NCI-H1105 (cell line): Measurements from ENCODE around the gene PLIN3.
A peak's percentile ranks its signal among the peaks of the same experiment; 100 is the strongest.
"Not testable (repeated sequence)": the region's sequence is repeated elsewhere in the genome, so short reads cannot be mapped to it uniquely, and the experiment has no call there.

ENCODE experiments used
- DNase-seq: peaks from one replicate; lab custom pipeline; 2025; lab: John Stamatoyannopoulos, UW

Gene PLIN3

DNA sequence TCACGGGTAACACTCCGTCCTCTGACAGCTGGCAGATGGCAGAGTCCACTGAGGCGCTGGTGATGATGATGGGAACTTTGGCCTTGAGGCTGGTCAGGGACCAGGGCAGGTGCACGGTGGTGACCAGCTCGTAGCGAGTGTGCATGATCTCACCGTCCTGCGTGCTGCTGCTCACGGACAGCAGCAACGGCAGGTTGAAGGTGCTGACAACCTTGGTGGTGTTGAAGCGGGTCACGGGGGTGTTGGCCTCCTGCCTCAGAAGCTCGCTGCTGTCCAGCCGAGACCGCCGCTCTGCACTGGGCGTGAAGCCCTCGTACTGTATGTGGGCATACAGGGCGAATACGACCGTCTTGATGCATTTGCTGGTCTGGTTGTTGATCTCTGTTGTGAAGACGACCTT lies 23.6 kb upstream of the PLIN3 start:
- no peak for DNase-seq

DNA sequence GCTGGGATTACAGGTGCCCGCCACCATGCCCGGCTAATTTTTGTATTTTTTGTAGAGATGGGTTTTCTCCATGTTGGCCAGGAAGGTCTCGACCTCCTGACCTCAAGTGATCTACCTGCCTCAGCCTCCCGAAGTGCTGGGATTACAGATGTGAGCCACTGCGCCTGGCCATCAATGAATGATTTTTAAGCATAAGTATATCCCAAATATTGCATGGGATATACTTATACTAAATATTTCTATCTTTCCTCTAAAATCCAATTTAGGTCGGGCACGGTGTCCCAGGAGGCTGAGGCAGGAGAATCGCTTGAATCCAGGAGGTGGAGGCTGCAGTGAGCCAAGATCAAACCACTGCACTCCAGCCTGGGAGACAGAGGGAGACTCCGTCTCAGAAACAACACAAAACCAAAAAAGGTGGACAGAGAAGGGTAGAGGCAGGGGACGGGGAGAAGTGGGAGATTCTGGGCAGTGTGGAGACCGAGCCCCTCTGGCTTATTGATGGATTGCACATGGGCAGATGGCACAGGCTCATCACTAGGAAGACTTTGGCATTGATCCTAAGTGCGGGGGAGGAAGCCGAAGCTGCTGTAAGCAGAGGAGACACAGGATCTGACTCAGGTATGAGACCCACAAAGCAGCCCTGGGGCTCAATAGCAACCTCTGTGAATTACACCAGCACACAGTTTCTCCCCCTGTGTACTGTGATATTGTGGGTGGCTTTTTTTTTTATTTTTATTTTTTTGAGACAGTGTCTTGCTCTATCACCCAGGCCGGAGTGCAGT lies 21.8 kb upstream of the PLIN3 start:
- no peak for DNase-seq

DNA sequence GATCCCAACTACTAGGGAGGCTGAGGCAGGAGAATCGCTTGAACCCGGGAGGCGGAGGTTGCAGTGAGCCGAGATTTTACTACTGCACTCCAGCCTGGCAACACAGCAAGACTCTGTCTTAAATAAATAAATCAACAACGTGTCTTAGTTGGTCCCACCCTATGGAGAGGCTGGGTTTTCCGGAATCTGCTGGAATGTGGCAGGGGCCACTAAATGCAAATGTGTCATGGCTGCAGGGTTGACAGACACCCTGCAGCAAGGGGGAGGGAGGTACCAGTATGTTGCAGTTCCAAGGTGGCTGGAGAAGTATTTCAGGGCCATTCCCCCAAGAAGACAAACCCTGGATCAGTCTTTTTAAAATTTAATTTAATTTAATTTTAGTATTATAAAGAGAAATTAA lies 20.3 kb upstream of the PLIN3 start:
- DNase-seq, result not testable (repeated sequence)

DNA sequence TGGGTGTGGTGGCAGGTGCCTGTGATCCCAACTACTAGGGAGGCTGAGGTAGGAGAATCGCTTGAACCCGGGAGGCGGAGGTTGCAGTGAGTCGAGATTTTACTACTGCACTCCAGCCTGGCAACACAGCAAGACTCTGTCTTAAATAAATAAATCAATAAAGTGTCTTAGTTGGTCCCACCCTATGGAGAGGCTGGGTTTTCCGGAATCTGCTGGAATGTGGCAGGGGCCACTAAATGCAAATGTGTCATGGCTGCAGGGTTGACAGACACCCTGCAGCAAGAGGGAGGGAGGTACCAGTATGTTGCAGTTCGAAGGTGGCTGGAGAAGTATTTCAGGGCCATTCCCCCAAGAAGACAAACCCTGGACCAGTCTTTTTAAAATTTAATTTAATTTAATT lies 17.5 kb upstream of the PLIN3 start:
- DNase-seq, result not testable (repeated sequence)

DNA sequence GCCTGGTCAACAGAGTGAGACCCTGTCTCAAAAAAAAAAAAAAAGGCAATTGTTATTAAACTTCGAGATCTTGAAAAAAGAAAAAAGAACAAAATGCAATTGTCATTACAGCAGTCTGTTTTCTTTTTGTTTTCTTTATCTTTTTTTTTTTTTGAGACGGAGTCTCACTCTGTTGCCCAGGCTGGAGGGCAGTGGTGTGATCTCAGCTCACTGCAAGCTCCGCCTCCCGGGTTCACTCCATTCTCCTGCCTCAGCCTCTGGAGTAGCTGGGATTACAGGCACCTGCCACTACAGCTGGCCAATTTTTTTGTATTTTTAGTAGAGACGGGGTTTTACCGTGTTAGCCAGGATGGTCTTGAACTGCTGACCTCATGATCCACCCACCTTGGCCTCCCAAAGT lies 15.4 kb upstream of the PLIN3 start:
- not testable (repeated sequence) for DNase-seq

DNA sequence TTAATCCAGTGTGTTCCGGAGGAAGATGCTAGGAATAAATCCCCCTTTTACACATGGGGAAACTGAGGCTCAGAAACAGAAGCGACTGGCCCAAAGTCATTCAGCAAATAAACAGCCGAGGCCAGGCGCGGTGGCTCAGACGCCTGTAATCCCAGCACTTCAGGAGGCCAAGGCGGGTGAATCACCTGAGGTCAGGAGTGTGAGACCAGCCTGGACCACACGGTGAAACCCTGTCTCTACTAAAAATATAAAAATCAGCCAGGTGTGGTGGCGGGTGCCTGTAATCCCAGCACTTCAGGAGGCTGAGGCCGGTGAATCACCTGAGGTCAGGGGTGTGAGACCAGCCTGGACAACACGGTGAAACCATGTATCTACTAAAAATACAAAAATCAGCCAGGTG lies 11.6 kb upstream of the PLIN3 start:
- no peak for DNase-seq

DNA sequence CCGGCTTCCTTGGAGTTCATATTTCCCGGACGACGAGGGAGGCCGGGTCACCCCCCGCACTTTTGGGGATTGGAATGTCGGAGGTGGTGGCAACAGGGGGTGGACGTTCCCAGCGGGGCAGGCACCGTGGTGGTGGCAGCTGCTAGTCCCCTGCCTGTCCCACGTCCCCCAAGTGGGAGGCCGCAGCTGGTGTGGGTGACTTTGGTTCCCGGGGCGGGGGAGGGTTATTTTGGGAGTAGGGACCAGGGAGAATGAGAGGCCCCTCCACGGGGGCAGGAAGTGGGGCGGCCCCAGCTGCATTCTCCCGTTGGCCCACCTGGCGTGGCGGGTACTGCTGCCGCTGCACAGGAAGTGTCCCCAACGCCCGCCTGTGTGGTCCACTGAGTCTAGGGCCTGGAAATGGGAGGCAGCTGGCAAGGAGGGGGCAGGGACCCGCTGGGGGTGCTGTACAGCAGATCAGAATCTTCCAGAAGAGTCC lies 11.1 kb upstream of the PLIN3 start:
- DNase-seq, result no peak

DNA sequence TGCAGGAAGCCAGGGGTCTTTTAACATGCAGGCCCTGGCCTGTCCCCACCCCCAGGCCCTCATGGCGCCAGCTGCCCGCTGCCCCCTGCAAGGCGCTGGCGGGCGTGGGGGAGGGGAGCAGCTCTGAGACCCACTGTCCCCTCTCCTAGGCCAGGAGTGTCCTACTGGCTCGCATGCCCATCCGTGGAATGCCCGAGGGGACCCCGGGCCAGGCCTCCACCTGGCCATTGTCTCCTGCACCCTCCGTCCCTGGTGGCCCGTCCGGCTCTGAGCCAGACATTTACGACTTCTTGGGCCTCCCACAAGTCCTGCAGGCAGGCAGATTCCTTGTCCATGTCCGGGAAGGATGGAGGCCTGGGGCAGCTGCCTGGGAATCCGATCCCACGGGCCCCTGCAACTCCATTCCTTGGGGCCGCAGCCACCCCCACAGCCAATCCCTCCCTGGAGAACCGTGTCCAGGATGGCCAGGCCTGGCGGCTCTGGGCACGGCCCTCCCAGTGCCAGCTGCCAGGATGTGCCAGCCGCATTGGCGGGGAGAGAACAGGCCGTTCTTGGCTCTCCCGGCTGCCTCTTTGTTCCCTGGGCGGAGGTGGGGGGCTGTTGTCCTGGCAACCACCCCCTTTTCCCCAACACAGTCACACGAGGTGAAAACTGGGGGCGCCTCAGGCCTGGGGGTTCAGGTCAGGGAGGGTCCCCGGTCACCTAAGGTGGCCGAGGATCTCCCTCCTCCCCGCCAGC lies 10.5 kb upstream of the PLIN3 start:
- no peak for DNase-seq

DNA sequence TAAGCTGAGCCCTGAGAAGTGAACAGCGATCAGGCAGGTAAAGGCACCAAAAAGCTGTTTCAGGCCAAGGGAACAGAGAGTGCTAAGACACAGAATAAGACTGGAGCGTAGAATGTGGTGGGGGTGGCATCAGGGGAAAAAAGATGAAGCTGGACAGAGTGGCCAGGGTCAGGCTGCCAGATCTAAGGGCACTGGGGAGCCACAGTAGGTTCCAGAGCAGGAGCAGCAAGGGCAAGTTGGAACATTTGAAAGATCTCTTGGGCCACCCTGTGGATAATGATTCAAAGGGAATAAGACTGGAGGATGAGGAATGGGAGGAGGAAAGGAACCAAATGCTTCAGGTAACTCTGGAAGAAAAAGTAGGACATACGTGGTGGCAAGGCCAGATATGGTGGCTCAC lies 6.5 kb upstream of the PLIN3 start:
- no peak for DNase-seq

DNA sequence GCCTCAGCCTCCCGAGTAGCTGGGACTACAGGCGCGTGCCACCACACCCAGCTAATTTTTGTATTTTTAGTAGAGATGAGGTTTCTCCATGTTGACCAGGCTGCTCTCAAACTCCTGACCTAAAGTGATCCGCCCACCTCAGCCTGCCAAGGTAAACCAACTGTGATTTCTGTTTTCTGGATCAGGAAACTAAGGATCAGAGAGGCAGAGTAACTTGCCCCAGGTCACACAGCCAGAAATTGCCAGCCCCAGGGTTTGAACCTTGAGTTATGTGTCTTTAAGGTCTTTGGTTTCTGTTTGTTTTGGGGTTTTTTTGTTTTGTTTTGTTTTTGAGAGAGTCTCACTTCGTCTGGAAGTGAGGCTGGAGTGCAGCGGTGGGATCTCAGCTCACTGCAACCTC lies 4.2 kb upstream of the PLIN3 start:
- DNase-seq, result no peak

DNA sequence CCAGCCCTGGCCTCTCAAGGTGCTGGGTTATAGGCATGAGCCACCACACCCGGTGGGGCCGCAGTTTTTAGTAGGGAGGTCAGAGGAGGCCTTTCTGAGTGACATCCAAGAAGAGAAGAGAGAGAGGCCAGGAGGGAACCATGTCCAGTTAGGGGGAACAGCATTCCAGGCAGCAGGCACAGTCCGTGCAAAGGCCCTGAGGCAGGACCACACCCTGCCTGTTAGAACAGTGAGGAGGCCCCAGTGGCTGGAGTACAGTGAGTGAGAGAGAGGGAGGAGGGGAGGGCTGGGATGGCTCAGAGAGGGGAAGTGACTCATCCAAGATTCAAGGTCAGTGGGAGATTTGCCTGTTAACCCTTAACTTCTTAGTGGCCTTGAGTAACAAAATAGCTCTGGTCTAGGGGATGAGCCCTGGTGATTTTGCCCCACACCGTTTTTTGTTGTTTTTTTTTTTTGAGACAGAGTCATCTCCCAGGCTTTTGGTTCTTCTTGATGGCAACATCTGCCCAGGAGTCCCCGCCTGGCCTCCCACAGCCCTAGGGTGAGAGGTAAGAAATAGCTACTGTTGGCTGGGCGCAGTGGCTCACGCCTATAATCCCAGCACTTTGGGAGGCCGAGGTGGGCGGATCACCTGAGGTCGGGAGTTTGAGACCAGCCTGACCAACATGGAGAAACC lies 2.7 kb upstream of the PLIN3 start:
- no peak for DNase-seq

DNA sequence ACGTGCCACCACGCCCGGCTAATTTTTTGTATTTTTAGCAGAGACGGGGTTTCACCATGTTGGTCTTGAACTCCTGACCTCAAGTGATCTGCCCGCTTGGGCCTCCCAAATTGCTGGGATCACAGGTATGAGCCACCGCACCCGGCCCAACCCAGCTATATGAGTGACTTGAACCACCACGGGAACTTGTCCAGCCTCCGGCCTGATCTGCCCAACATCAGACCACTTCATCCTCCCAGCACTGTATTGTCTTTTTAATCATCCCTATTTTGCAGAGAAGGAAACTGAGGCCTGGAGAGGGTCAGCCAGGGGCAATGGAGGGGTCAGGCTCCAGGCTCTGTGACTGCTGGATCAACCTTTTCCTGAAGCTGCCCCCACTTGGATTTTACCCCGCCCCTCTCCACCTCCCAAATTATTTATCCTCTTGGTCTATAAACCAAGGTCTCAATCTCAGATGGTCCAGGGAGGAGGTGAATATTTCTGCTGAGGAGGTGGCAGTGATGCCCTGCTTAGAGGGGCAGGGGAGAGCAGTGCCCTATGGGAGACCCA lies 893 bp upstream of the PLIN3 start:
- DNase-seq, result no peak

DNA sequence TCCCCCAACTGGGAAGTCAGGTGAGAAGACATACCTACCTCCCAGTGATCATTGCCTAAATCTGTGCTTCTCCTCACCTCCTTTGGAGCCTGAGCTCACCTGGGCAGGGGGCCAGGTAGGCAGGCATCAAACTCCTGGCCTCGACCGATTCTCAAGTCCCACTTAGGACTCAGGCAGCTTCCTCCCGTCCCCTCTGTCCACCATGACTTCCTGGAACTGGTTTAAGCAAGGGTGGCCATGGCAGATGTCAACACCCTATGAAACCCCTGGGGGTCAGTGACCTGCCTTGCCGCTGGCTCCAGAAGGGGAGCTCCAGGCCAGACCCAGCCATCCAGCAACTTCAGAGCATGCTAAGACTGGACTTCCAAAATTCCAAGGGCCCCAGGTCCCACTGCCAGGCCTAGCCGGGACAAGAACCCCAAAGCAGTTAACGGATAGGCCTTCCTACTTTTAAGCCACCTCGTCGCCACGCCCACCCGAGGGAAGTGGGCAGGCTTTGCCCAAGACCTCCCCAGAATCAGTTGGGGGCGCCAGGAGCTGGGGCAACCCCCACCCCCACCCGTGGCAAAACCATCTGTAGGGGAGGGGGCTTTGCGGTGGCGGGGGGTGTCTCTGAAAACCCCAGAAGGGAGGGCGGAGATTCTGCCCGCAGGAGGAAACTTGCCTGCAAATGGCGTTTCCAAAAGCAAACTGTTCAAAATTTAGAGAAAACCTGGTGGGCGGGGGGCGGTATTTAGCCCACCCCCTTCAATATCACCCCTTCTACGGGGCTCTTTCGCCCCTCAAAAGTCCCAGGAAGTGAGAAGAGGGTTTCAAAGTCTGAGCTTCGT lies 657 bp downstream of the PLIN3 start:
- DNase-seq, result no peak

DNA sequence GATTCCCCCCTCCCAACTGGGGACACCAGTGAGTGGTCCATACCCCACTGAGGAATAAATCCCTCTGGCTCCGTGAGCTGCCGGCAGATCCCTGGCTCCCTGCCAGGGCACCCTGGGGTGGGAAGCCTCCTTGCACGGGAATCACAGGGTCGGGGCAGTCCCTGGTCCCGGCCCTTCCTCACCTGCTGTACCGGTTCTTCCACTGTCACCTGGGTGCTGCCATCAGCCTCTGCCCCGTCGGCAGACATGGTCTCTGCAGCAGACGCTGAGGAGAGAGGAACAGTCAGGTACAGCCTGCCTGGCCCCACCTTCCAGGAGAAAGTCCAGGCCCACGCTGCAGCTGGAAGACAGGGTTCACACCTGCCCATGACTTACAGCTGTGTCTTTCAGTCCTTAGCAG lies 6.3 kb downstream of the PLIN3 start:
- DNase-seq, result peak; percentile 34

DNA sequence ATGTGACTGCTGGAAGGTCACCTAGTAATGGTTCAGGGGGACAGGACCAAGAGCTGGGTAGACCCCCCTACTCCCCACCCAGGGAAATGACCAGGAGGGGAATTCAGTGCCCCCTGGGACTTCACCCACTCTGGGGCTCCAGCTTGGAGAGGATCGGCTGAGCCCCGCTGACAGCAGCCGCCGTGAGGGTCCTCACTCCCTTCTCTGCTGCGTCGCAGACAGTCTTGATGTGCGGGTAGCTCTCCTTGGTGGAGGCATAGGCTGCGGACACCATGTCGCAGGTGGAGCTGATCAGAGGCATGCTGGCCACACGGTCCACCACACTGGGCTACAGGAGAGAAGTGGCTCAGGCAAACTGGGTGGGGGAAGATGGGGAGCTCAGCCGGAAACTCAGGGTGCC lies 7.8 kb downstream of the PLIN3 start:
- no peak for DNase-seq

DNA sequence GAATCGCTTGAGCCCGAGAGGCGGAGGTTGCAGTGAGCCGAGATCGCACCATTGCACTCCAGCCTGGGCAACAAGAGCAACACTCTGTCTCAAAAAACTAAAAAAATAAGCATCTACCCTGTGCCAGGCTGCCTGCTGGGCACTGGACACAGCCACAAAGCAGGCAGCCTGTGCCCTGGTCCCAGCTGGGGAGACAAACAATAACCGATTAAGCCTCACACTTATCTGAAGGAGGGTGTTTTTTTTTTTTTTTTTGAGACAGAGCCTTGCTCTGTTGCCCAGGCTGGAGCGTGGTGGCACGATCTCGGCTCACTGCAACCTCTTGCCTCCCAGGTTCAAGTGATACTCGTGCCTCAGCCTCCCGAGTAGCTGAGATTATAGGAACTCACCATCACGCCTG lies 11.0 kb downstream of the PLIN3 start:
- DNase-seq, result not testable (repeated sequence)

DNA sequence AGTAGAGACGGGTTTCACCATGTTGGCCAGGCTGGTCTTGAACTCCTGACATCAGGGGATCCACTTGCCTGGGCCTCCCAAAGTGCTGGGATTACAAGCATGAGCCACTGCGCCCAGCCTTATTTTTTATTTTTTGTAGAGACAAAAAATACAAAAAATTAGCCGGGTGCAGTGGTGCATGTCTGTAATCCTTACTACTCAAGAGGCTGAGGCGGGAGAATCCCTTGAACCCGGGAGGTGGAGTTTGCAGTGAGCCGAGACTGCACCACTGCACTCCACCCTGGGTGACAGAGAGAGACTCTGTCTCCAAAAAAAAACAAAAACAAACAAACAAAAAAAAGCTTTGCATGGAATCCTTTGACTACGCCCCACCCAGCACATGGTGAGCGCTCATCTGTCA lies 14.0 kb downstream of the PLIN3 start:
- not testable (repeated sequence) for DNase-seq

DNA sequence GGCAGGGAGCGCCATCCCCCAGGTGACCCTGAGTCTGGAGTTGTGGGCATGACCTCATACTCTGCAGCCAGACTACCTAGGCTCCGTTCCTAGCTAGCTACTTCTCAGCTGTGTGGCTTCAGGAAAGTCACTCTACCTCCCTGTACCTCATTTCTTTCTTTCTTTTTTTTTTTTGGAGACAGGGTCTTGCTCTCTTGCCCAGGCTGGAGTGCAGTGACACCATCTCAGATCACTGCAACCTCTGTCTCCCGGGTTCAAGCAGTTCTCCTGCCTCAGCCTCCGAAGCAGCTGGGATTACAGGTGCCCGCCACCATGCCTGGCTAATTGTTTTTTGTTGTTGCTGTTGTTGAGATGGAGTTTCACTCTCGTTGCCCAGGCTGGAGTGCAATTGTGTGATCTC lies 15.0 kb downstream of the PLIN3 start:
- DNase-seq, result no peak

DNA sequence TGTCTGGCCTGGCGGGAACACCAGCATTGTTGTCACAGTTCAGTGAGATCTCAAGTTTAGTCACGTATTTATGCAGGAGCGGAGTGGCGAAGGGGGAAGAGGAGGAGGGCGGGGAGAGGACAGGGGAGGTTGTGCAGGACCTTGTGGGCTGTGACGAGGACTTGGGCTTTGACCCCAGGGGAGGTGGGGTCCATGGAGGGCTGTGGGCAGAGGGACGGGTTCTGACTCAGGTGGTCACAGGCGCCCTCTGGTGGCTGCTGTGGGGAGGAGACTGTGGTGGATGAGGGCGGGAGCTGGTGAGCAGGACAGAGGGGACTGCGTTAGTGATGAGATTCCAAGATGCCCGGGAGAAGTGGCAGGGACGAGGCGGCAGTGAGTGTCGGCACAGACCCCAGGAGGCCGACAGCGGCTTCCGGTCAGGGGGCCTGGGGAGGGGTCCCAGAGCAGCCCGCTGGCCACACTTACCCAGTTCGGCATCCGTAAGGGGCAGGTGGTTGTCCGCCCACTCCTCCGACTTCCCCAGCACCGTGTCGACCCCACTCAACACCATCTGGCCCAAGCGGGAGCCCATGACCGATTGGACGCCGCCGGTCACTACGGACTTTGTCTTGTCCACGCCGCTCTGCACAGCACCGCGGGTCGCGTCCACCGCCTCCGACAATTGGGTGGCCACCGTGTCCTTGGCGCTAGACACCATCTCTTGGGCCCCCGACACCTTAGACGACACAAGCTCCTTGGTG lies 15.7 kb downstream of the PLIN3 start:
- peak; percentile 58 for DNase-seq

DNA sequence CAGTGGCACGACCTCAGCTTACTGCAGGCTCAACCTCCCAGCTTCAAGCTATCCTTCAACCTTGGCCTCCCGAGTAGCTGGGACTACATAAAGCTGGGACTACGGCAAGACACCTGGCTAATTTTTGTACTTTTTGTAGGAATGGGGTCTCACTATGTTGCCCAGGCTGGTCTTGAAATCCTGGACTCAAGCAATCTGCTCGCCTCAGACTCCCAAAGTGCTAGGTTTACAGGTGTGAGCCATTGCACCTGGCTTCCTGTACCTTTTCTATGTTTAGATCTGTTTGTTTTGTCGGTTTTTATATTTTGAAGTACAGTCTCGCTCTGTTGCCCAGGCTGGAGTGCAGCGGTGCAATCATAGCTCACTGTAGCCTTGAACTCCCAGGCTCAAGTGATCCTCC lies 18.4 kb downstream of the PLIN3 start:
- no peak for DNase-seq
